ENCODE data around the gene DDC.
"Not testable (repeated sequence)": the region's sequence is repeated elsewhere in the genome, so short reads cannot be mapped to it uniquely, and the experiment has no call there.

The DDC gene

DNA sequence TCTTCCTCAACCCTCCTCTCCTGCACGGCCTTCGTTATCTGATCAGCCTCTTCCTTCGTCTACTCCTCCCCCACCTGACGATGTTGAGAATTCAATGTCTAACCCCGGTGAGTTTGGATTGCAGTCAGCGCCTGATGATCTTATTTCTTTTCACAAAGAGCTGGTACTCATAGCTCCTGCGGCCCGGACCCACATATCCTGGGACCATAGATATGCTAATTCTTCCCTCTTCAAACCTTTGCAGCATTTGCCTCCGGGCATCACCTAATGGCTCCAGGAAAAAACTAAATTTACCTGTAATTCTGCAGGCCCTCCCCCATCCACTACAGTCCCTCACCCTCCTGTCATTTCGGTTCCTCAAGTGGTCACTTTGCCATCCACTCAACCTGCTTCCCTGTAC is 12.4 kb upstream of the DDC start:
- no peak overlapping the region for H3K4me3 ChIP-seq (ENCODE audit: low read depth, low read length)
- DNase-seq (ENCODE audit: low read depth) = no peak
- TF ChIP-seq, protein P1, sequence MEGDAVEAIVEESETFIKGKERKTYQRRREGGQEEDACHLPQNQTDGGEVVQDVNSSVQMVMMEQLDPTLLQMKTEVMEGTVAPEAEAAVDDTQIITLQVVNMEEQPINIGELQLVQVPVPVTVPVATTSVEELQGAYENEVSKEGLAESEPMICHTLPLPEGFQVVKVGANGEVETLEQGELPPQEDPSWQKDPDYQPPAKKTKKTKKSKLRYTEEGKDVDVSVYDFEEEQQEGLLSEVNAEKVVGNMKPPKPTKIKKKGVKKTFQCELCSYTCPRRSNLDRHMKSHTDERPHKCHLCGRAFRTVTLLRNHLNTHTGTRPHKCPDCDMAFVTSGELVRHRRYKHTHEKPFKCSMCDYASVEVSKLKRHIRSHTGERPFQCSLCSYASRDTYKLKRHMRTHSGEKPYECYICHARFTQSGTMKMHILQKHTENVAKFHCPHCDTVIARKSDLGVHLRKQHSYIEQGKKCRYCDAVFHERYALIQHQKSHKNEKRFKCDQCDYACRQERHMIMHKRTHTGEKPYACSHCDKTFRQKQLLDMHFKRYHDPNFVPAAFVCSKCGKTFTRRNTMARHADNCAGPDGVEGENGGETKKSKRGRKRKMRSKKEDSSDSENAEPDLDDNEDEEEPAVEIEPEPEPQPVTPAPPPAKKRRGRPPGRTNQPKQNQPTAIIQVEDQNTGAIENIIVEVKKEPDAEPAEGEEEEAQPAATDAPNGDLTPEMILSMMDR (conservative IDR thresholded peaks at IDR 0.05; ENCODE audit: low read depth, low read length) = no peak

DNA sequence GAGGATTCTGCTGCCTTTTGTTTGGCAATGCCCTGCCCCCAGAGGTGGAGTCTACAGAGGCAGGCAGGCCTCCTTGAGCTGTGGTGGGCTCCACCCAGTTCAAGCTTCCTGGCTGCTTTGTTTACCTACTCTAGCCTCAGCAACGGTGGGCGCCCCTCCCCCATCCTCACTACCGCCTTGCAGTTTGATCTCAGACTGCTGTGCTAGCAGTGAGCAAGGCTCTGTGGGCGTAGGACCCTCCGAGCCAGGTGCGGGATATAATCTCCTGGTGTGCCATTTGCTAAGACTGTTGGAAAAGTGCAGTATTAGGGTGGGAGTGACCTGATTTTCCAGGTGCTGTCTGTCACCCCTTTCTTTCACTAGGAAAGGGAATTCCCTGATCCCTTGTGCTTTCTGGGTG is 11.2 kb upstream of the DDC start:
- not testable (repeated sequence) for H3K4me3 ChIP-seq (ENCODE audit: low read depth, low read length); DNase-seq (ENCODE audit: low read depth)

DNA sequence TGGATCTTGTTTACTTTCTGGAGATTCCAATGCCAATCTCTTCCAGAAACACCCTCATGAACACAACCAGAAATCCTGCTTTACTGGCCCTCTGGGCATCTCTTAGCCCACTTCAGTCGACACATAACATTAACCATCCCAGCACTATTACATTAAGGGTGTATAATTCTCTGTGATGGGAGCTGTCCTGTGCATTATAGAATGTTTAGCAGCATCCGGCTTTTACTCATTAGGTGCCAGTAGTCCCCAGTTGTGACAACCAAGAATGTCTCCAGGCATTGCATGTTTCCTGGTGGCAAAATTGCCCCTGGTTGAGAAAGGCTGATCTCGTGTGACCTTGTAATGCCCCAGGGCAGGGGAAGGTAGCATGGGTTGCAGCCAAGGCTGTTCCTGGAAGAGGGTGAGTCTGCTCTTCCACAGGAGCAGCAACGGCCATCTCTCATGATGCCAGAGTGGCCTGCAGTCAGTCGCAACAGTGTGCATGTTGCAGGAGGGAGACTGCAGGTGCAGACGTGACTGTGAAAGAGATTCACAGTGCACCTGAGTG is 2.6 kb upstream of the DDC start:
- TF ChIP-seq, protein P1 (conservative IDR thresholded peaks at IDR 0.05; ENCODE audit: low read depth, low read length) = no peak
- no peak for DNase-seq (ENCODE audit: low read depth)
- no peak overlapping the region for H3K4me3 ChIP-seq (ENCODE audit: low read depth, low read length)

DNA sequence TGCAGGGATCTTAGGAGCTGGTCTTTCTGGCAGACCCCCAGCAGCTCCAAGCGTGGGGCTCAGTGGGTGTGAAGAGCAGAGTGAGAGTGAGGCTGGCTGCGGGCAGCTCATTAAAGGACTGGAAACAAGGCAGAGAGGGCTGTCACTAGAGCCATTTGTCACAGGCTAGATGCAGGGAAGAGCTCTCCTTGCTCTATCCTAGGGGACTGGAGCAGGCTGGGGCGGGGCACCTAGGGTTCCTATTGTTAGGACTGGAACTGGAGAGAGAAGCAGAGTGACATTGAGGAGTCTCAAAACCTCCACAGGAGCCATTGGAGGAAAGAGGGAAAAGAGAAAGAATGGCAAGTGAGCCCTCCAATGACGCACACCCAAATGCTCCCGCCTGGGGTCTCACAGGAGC is 772 bp upstream of the DDC start:
- TF ChIP-seq, protein P1 (conservative IDR thresholded peaks at IDR 0.05; ENCODE audit: low read depth, low read length) = no peak
- no peak for DNase-seq (ENCODE audit: low read depth)
- H3K4me3 ChIP-seq (ENCODE audit: low read depth, low read length) = no peak overlapping the region

DNA sequence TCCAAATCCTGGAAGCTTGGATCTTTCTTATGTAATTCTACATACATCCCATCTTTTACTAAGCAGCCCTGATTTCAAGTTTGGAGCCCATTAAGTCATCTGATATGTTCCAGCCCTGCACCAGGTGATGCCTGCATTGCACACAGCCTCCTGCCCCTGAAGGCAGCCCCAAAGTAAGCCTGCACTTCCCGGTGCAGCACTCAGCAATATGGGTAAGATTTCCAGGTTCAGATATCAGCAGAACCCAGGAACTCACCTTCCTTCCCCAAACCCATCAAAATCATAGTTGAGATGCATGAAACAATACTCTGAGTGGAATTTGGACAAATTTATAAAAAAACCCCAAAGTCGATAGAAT is 333 bp upstream of the DDC start:
- DNase-seq (ENCODE audit: low read depth) = no peak
- TF ChIP-seq, protein P1 (conservative IDR thresholded peaks at IDR 0.05; ENCODE audit: low read depth, low read length) = no peak
- H3K4me3 ChIP-seq (ENCODE audit: low read depth, low read length) = no peak overlapping the region

DNA sequence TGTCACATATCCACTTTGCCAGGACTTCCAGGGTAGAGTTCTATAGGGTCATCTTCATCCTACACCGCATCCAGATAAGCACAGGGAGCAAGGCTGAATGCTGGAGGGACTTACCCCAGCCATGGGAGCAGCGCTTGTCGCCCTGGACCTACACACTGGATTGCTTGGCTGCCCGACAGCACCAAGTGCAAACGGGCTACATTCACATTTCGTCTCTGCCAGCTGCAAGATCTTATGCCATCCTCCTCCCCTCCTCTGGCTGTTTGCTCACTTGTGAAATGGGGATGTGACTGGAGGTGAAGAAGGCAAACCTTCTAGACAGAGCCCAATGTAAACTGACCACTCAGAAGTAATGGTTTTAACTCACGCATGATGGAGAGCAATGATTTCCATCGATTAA is 1.0 kb downstream of the DDC start:
- no peak for DNase-seq (ENCODE audit: low read depth)
- TF ChIP-seq, protein P1 (conservative IDR thresholded peaks at IDR 0.05; ENCODE audit: low read depth, low read length) = no peak
- H3K4me3 ChIP-seq (ENCODE audit: low read depth, low read length) = no peak overlapping the region

DNA sequence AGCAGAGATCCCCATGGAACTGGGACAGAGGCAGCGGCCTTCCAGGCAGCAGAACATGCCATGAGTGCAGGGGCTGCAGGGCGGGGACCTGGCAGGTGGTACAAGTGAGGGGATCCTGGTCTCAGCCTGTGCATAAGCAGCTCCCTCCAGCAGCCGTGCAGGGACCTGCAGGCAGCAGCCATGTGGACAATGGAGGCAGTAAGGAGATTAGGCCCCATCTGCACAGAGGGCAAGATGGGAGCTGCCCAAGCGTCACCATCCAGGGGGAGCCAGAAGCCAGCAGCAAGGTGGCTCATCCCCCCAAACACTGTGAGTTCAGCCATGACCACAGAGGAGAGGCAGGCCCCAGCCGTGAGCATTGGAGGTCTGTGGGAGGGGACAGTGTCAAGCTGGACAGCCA is 3.1 kb downstream of the DDC start:
- TF ChIP-seq, protein P1 (conservative IDR thresholded peaks at IDR 0.05; ENCODE audit: low read depth, low read length) = no peak
- DNase-seq (ENCODE audit: low read depth) = no peak
- H3K4me3 ChIP-seq (ENCODE audit: low read depth, low read length) = no peak overlapping the region

Data from choroid plexus epithelial cell (primary cell).